ENCODE data around the gene GPR37.

Gene GPR37

DNA sequence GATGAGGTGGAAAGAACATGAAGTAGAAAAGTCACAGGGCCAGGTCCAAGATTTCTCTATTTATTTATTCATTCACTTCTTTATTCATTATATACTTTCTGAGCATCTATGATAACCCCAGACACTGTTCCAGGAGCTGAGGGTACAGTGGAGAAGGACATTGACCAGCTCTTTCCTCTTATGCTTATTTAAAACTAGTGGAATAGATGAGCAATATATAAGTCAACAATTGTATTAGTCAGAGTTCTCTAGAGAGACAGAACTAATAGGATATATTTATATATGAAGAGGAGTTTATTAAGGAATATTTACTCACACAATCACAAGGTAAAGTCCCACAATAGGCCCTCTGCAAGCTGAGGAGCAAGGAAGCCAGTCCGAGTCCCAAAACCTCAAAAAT is 15.0 kb upstream of the GPR37 start:
- Histone ChIP-seq H3K27me3 (ENCODE audit: control insufficient read depth, insufficient read depth, low read length) (no peaks in the 10 kb centered on the region), H3K4me1 (ENCODE audit: control insufficient read depth, insufficient read depth, low read length) (0 out of 2 replicates have a peak, but pooled peaks cover 1% of the 10 kb centered on the region), H3K27ac (ENCODE audit: low read length) (no peak overlapping the region), H3K36me3 (ENCODE audit: control insufficient read depth, insufficient read depth, low read length) (no peaks in the 10 kb centered on the region), H3K4me3 (ENCODE audit: low read length) (no peak overlapping the region), H3K9me3 (ENCODE audit: control insufficient read depth, insufficient read depth, low read length) (no peaks in the 10 kb centered on the region)
- no peak for DNase-seq (ENCODE audit: low read depth, low spot score)
- WGBS (ENCODE audit: insufficient coverage, insufficient read length) = no CpG with 5 or more reads among the region's 1 CpG

- no peak for DNase-seq (ENCODE audit: low read depth, low spot score)
- no peak overlapping the region for H3K4me3 ChIP-seq (ENCODE audit: low read length)
- H3K36me3 ChIP-seq (ENCODE audit: control insufficient read depth, insufficient read depth, low read length) = no peaks in the 10 kb centered on the region
- H3K4me1 ChIP-seq (ENCODE audit: control insufficient read depth, insufficient read depth, low read length) = 0 out of 2 replicates have a peak, but pooled peaks cover 1% of the 10 kb centered on the region
- no peak overlapping the region for H3K27ac ChIP-seq (ENCODE audit: low read length)
- no peaks in the 10 kb centered on the region for H3K27me3 ChIP-seq (ENCODE audit: control insufficient read depth, insufficient read depth, low read length)
- no peaks in the 10 kb centered on the region for H3K9me3 ChIP-seq (ENCODE audit: control insufficient read depth, insufficient read depth, low read length)
Measured at GRCh38 chr7:124780056-124780455, 14.5 kb upstream of the GPR37 start.

DNA sequence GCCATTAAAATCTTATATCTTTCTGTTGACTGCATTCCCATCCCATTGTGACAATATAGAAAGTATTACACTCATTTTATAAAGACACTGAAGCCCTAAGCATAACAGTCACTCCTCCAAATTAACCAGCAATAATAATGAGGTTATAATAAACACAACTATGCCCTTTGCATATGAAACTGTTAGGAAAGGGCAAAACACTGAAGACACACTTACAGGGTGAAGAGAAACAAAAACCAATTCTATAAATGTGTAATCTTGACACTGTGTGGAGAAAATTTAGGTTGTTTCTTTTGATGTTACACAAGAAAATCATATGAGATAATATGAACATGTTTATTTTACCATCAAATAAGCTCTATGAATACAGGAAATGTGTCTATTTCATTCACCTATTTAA is 14.0 kb upstream of the GPR37 start:
- no peaks in the 10 kb centered on the region for H3K36me3 ChIP-seq (ENCODE audit: control insufficient read depth, insufficient read depth, low read length)
- no peak for DNase-seq (ENCODE audit: low read depth, low spot score)
- H3K4me3 ChIP-seq (ENCODE audit: low read length) = no peak overlapping the region
- H3K4me1 ChIP-seq (ENCODE audit: control insufficient read depth, insufficient read depth, low read length) = 0 out of 2 replicates have a peak, but pooled peaks cover 1% of the 10 kb centered on the region
- H3K27ac ChIP-seq (ENCODE audit: low read length) = no peak overlapping the region
- H3K9me3 ChIP-seq (ENCODE audit: control insufficient read depth, insufficient read depth, low read length) = no peaks in the 10 kb centered on the region
- no peaks in the 10 kb centered on the region for H3K27me3 ChIP-seq (ENCODE audit: control insufficient read depth, insufficient read depth, low read length)

- DNase-seq (ENCODE audit: low read depth, low spot score) = no peak
- Histone ChIP-seq H3K27ac (ENCODE audit: low read length) (no peak overlapping the region), H3K27me3 (ENCODE audit: control insufficient read depth, insufficient read depth, low read length) (no peaks in the 10 kb centered on the region), H3K9me3 (ENCODE audit: control insufficient read depth, insufficient read depth, low read length) (no peaks in the 10 kb centered on the region), H3K36me3 (ENCODE audit: control insufficient read depth, insufficient read depth, low read length) (no peaks in the 10 kb centered on the region), H3K4me1 (ENCODE audit: control insufficient read depth, insufficient read depth, low read length) (0 out of 2 replicates have a peak, but pooled peaks cover 1% of the 10 kb centered on the region), H3K4me3 (ENCODE audit: low read length) (no peak overlapping the region)
- WGBS (ENCODE audit: insufficient coverage, insufficient read length) = no CpG with 5 or more reads among the region's 3 CpGs
Measured at GRCh38 chr7:124779194-124779593, 13.6 kb upstream of the GPR37 start.

DNA sequence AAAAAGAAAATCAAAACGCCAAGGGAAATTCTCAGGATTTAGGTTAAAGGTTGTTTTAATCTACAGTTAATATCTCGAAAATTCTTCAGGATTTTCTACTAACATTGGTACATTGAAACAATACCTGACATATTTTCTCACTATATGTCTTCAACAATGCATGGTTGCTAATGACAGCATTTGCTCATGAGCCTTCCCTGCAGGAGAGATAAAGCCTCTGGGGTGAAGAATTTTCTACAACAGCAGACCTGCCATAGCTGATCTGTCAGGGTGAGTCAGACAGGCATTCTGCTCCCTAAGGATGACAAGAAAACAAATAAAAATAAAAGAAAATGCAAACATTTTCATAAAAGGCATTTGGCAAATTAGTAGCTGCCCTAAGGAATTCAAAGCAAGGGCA is 11.7 kb upstream of the GPR37 start:
- Histone ChIP-seq H3K4me1 (ENCODE audit: control insufficient read depth, insufficient read depth, low read length) (no peaks in the 10 kb centered on the region), H3K4me3 (ENCODE audit: low read length) (no peak overlapping the region), H3K36me3 (ENCODE audit: control insufficient read depth, insufficient read depth, low read length) (no peaks in the 10 kb centered on the region), H3K27ac (ENCODE audit: low read length) (no peak overlapping the region), H3K27me3 (ENCODE audit: control insufficient read depth, insufficient read depth, low read length) (no peaks in the 10 kb centered on the region), H3K9me3 (ENCODE audit: control insufficient read depth, insufficient read depth, low read length) (no peaks in the 10 kb centered on the region)
- no CpG with 5 or more reads among the region's 2 CpGs for WGBS (ENCODE audit: insufficient coverage, insufficient read length)
- no peak for DNase-seq (ENCODE audit: low read depth, low spot score)

DNA sequence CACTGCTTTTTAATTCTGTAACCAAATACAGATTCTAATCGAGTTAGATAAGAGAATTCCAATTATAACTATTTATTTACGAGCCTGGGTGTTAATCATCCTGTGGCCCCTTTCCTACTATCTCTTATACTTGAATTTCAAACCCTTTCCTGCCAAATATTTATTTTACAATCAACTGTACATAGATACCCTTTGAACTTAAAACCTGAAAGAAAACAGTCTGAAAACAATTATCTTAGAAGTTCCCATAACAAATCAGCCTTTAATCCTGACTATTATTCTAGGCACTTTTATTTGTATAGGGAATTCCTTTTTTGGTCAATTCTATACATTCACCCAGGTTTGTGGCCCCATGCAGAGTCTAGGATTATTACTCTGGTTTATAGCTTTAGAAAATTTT is 10.6 kb upstream of the GPR37 start:
- Histone ChIP-seq H3K9me3 (ENCODE audit: control insufficient read depth, insufficient read depth, low read length) (no peaks in the 10 kb centered on the region), H3K4me1 (ENCODE audit: control insufficient read depth, insufficient read depth, low read length) (no peaks in the 10 kb centered on the region), H3K27ac (ENCODE audit: low read length) (no peak overlapping the region), H3K27me3 (ENCODE audit: control insufficient read depth, insufficient read depth, low read length) (no peaks in the 10 kb centered on the region), H3K4me3 (ENCODE audit: low read length) (no peak overlapping the region), H3K36me3 (ENCODE audit: control insufficient read depth, insufficient read depth, low read length) (no peaks in the 10 kb centered on the region)
- WGBS (ENCODE audit: insufficient coverage, insufficient read length) = no CpG with 5 or more reads among the region's 2 CpGs
- DNase-seq (ENCODE audit: low read depth, low spot score) = no peak

GRCh38 chr7:124775422-124775821 is 9.8 kb upstream of the GPR37 start:
- Histone ChIP-seq H3K36me3 (ENCODE audit: control insufficient read depth, insufficient read depth, low read length) (no peaks in the 10 kb centered on the region), H3K9me3 (ENCODE audit: control insufficient read depth, insufficient read depth, low read length) (no peaks in the 10 kb centered on the region), H3K4me1 (ENCODE audit: control insufficient read depth, insufficient read depth, low read length) (no peaks in the 10 kb centered on the region), H3K27ac (ENCODE audit: low read length) (no peak overlapping the region), H3K27me3 (ENCODE audit: control insufficient read depth, insufficient read depth, low read length) (no peaks in the 10 kb centered on the region), H3K4me3 (ENCODE audit: low read length) (no peak overlapping the region)
- no peak for DNase-seq (ENCODE audit: low read depth, low spot score)

- Histone ChIP-seq H3K4me3 (ENCODE audit: low read length) (no peak overlapping the region), H3K9me3 (ENCODE audit: control insufficient read depth, insufficient read depth, low read length) (no peaks in the 10 kb centered on the region), H3K36me3 (ENCODE audit: control insufficient read depth, insufficient read depth, low read length) (no peaks in the 10 kb centered on the region), H3K4me1 (ENCODE audit: control insufficient read depth, insufficient read depth, low read length) (no peaks in the 10 kb centered on the region), H3K27ac (ENCODE audit: low read length) (no peak overlapping the region), H3K27me3 (ENCODE audit: control insufficient read depth, insufficient read depth, low read length) (no peaks in the 10 kb centered on the region)
- DNase-seq (ENCODE audit: low read depth, low spot score) = no peak
- no CpG with 5 or more reads among the region's 4 CpGs for WGBS (ENCODE audit: insufficient coverage, insufficient read length)
Measured at GRCh38 chr7:124773938-124774337, 8.3 kb upstream of the GPR37 start.

DNA sequence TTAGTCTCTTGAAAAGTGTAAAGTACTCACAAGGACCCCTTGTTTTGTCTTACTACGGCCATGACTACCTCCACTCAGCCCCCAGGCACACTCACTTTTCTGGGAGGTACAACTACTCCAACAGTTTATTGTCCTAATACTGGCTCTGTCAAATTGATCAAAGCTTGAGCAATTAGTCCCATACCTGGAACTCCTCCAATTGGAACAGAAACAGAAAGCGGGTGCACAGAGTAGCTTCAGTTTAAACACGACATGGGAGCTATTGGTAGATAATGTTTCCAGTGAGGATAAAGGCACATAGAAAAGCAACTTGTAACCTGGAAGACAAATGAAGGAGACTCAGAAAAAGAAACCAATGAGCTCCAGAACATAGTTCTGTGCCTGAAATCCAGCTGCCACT is 7.7 kb upstream of the GPR37 start:
- Histone ChIP-seq H3K36me3 (ENCODE audit: control insufficient read depth, insufficient read depth, low read length) (no peaks in the 10 kb centered on the region), H3K4me3 (ENCODE audit: low read length) (no peak overlapping the region), H3K9me3 (ENCODE audit: control insufficient read depth, insufficient read depth, low read length) (no peaks in the 10 kb centered on the region), H3K4me1 (ENCODE audit: control insufficient read depth, insufficient read depth, low read length) (no peaks in the 10 kb centered on the region), H3K27me3 (ENCODE audit: control insufficient read depth, insufficient read depth, low read length) (no peaks in the 10 kb centered on the region), H3K27ac (ENCODE audit: low read length) (no peak overlapping the region)
- WGBS (ENCODE audit: insufficient coverage, insufficient read length) = no CpG with 5 or more reads among the region's 3 CpGs
- no peak for DNase-seq (ENCODE audit: low read depth, low spot score)

- no peaks in the 10 kb centered on the region for H3K36me3 ChIP-seq (ENCODE audit: control insufficient read depth, insufficient read depth, low read length)
- WGBS (ENCODE audit: insufficient coverage, insufficient read length) = no CpG with 5 or more reads among the region's 1 CpG
Measured at GRCh38 chr7:124769136-124769535, 3.5 kb upstream of the GPR37 start.

DNA sequence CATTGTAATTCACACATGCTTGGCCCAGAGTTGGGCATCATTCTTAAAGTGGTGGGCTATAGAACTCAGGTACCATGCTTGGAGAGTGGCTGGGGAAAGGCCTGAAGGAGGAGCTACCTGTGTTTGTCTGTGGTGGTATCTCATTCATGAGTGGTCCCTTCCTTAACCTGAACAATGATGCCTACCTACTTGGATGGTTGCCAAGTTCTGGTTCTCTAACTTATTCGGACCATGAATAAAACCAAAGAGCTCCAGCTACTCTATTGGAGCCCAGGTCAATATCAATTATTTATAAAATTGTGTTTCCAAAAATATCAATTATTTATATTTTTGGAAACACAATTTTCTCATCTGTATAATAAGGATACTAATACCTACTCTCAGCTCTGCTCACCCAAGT is 2.9 kb upstream of the GPR37 start:
- H3K27me3 ChIP-seq (ENCODE audit: control insufficient read depth, insufficient read depth, low read length) = peaks cover 8% of the 10 kb centered on the region; the same call in 1 of the 2 replicates
- no peak overlapping the region for H3K4me3 ChIP-seq (ENCODE audit: low read length)
- H3K4me1 ChIP-seq (ENCODE audit: control insufficient read depth, insufficient read depth, low read length) = no peaks in the 10 kb centered on the region; the same call in 1 of the 2 replicates
- no peak for DNase-seq (ENCODE audit: low read depth, low spot score)
- H3K9me3 ChIP-seq (ENCODE audit: control insufficient read depth, insufficient read depth, low read length) = no peaks in the 10 kb centered on the region
- no peaks in the 10 kb centered on the region for H3K36me3 ChIP-seq (ENCODE audit: control insufficient read depth, insufficient read depth, low read length)
- no CpG with 5 or more reads among the region's 1 CpG for WGBS (ENCODE audit: insufficient coverage, insufficient read length)
- no peak overlapping the region for H3K27ac ChIP-seq (ENCODE audit: low read length)

More at GRCh38 chr7:124769136-124769535, 3.5 kb upstream of the GPR37 start:
- Histone ChIP-seq H3K9me3 (ENCODE audit: control insufficient read depth, insufficient read depth, low read length) (no peaks in the 10 kb centered on the region), H3K27ac (ENCODE audit: low read length) (no peak overlapping the region), H3K4me1 (ENCODE audit: control insufficient read depth, insufficient read depth, low read length) (no peaks in the 10 kb centered on the region; the same call in 1 of the 2 replicates), H3K4me3 (ENCODE audit: low read length) (no peak overlapping the region), H3K27me3 (ENCODE audit: control insufficient read depth, insufficient read depth, low read length) (peaks cover 2% of the 10 kb centered on the region; the same call in 1 of the 2 replicates)
- no peak for DNase-seq (ENCODE audit: low read depth, low spot score)

Data from iPS DF 6.9 (cell line).